ENCODE data around the gene YARS2. TPM values are rescaled to one million over a fixed set of nuclear protein-coding genes. Genes with fewer than 3 reads are reported as not detected.

Gene YARS2
- polyA plus RNA-seq, 2 of the 4 experiments (the other 2 are of a cell fraction) = 23.3 to 43.2 TPM

DNA sequence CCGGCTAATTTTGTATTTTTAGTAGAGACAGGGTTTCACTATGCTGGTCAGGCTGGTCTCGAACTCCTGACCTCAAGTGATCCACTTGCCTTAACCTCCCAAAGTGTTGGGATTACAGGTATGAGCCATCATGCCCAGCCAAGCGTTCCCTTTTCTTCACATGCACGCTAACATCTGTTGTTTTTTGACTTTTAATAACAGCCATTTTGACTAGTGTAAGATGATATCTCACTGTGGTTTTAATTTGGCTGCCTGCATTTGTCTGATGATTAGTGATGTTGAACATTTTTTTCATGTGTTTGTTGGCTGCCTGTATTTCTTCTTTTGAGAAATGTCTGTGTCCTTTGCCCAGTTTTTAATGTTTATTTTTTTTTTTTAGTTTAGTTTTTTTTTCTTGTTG, 10.2 kb upstream of the YARS2 start:
- Histone ChIP-seq H3K4me1 (no peaks in the 10 kb centered on the region), H3K9me3 (no peaks in the 10 kb centered on the region), H3K4me3 (no peak overlapping the region), H3K27ac (no peak overlapping the region), H3K4me2 (no peak overlapping the region)
- FAIRE-seq (no peak), ATAC-seq (no peak), DNase-seq (ENCODE audit: low read depth in 1 of 2, low spot score in 1 of 2) (no peak)
- ChIA-PET POLR2A (no interaction called here), CTCF (interaction anchor here (2.2 kb wide), 1 partner anchor 10 kb away, joined by 14 read pairs; the partner anchor contains the start of gene YARS2)
- 30% methylated on average over 4 of the region's 4 CpGs for WGBS (ENCODE audit: missing lambda C conversion rate)
- TF ChIP-seq RARB (CRISPR knock-in tag; IDR thresholded peaks at IDR 0.05) = no peak
- no peak for TF ChIP-seq SREBF2 (IDR thresholded peaks at IDR 0.05)
- no peak for TF ChIP-seq NPAS2 (CRISPR knock-in tag; IDR thresholded peaks at IDR 0.05; ENCODE audit: borderline replicate concordance)
- TF ChIP-seq, protein P1, sequence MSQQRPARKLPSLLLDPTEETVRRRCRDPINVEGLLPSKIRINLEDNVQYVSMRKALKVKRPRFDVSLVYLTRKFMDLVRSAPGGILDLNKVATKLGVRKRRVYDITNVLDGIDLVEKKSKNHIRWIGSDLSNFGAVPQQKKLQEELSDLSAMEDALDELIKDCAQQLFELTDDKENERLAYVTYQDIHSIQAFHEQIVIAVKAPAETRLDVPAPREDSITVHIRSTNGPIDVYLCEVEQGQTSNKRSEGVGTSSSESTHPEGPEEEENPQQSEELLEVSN (IDR thresholded peaks at IDR 0.05; ENCODE audit: borderline replicate concordance, low read depth) = no peak
- TF ChIP-seq, protein P2, sequence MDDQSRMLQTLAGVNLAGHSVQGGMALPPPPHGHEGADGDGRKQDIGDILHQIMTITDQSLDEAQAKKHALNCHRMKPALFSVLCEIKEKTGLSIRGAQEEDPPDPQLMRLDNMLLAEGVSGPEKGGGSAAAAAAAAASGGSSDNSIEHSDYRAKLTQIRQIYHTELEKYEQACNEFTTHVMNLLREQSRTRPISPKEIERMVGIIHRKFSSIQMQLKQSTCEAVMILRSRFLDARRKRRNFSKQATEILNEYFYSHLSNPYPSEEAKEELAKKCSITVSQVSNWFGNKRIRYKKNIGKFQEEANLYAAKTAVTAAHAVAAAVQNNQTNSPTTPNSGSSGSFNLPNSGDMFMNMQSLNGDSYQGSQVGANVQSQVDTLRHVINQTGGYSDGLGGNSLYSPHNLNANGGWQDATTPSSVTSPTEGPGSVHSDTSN (IDR thresholded peaks at IDR 0.05) = no peak

DNA sequence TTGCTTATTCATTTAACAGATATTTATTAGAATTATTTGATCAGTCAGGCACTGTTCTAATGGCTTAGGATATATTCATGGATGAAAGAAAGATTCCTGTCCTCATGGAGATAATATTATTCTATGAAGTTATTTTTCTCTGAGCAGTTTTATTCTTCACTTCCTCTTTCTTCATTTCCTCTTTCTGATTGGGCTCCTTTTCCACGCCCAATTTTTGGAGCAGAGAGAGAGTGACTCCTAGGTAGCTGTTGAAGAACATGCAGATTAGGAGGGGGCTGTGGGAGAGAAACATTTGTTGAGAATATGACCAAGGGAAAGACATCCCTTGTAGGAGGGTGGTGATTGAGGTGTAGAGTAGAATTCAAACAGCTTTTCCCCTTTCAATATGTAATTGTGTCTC, 6.0 kb upstream of the YARS2 start:
- Histone ChIP-seq H3K4me1 (peaks cover under 1% of the 10 kb centered on the region; the same call in 2 of the 3 replicates), H3K27ac (no peak overlapping the region), H3K4me2 (no peak overlapping the region), H3K4me3 (no peak overlapping the region), H3K9me3 (no peaks in the 10 kb centered on the region)
- DNase-seq (ENCODE audit: low read depth in 1 of 2, low spot score in 1 of 2) = no peak
- 3% methylated on average over 1 of the region's 1 CpG for WGBS (ENCODE audit: missing lambda C conversion rate)
- POLR2A ChIA-PET = no interaction called here
- TF ChIP-seq RNF2 (IDR thresholded peaks at IDR 0.05; ENCODE audit: borderline replicate concordance, low read depth) (no peak), FOXS1 (CRISPR knock-in tag; IDR thresholded peaks at IDR 0.05) (no peak)
- TF ChIP-seq, protein P2 (IDR thresholded peaks at IDR 0.05) = no peak
- CTCF ChIA-PET = no interaction called here
- FAIRE-seq = no peak
- ATAC-seq = no peak

DNA sequence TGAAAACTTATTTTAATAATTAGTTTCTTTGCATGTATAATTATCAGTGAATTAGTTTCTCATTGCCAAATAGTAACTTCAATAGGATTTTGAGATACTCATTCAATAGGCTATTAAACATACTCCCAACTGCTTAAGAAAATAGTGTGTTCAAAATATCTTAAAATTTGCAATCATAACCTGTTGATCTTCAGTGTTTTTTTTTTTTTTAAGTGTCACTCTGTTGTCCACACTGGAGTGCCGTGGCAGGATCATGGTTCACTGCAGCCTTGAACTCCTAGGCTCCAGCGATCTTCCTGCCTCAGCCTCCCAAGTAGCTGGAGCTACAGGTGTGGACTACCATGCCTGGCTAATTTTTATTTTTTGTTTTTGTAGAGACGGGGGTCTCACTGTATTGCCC, 1.5 kb upstream of the YARS2 start:
- WGBS (ENCODE audit: missing lambda C conversion rate) = 69% methylated on average over 3 of the region's 3 CpGs
- FAIRE-seq (no peak), ATAC-seq (no peak), DNase-seq (ENCODE audit: low read depth in 1 of 2, low spot score in 1 of 2) (no peak)
- Histone ChIP-seq H3K27ac (no peak overlapping the region), H3K9me3 (no peaks in the 10 kb centered on the region), H3K4me3 (no peak overlapping the region), H3K4me1 (peaks cover 13% of the 10 kb centered on the region), H3K4me2 (no peak overlapping the region)
- TF ChIP-seq HEYL (CRISPR knock-in tag; IDR thresholded peaks at IDR 0.05) (no peak), FOXS1 (CRISPR knock-in tag; IDR thresholded peaks at IDR 0.05) (no peak)
- ChIA-PET CTCF (interaction anchor here (0.6 to 4.8 kb wide), 10 partner anchors 10 to 1264 kb away, joined by 3 to 78 read pairs (median 4); partner anchors contain the start of gene ALG10), POLR2A (interaction anchor here (1.3 kb wide), 1 partner anchor 1265 kb away, joined by 3 read pairs; the partner anchor contains the start of gene ALG10)

DNA sequence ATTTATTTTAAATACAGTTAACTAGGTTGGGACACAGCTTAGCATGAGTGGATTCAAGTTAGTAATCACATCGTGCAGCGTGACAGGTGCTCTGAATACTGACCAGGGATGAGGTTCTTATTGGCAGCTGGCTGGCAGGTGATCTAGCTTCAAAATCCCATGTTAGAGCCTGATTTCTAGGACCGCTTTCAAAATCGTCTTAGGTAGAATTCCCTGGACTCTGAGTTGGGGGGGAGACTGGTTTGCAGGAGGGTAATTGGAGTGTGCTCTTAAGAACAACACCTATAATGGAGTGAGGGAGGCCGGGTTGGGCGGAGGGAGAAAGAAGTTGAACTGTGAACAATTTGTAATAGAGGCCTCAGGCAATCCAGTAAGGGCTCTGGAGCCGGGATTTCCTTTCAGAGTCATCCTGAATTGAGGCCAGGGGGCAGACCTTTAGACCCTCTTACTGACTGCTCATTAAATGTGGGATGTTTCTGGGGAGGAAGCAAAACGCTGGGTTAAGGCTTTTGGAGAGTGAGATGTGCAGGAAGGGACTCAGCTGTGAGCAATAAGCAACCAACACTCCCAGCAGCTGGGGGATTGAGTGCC, 874 bp upstream of the YARS2 start:
- Histone ChIP-seq H3K4me2 (peak overlapping the region; percentile 96), H3K27ac (peak overlapping the region in 1 of 2 experiments; percentile 96; a peak in 2 of 6 replicates), H3K4me1 (peaks cover 13% of the 10 kb centered on the region), H3K9me3 (no peaks in the 10 kb centered on the region), H3K4me3 (peak overlapping the region; percentile 70; the same call in 1 of the 3 replicates)
- DNase-seq (ENCODE audit: low read depth in 1 of 2, low spot score in 1 of 2) (no peak), FAIRE-seq (no peak), ATAC-seq (no peak; a peak in 2 of 6 replicates)
- peak in 1 of 2 experiments; percentile 5; a peak in 1 of 5 replicates for TF ChIP-seq RAD21 (conservative IDR thresholded peaks at IDR 0.05 in 1 of 2, IDR thresholded peaks at IDR 0.05 in 1 of 2)
- no peak for TF ChIP-seq MAZ (IDR thresholded peaks at IDR 0.05; ENCODE audit: borderline replicate concordance, low read depth, low read length)
- TF ChIP-seq, protein P3, sequence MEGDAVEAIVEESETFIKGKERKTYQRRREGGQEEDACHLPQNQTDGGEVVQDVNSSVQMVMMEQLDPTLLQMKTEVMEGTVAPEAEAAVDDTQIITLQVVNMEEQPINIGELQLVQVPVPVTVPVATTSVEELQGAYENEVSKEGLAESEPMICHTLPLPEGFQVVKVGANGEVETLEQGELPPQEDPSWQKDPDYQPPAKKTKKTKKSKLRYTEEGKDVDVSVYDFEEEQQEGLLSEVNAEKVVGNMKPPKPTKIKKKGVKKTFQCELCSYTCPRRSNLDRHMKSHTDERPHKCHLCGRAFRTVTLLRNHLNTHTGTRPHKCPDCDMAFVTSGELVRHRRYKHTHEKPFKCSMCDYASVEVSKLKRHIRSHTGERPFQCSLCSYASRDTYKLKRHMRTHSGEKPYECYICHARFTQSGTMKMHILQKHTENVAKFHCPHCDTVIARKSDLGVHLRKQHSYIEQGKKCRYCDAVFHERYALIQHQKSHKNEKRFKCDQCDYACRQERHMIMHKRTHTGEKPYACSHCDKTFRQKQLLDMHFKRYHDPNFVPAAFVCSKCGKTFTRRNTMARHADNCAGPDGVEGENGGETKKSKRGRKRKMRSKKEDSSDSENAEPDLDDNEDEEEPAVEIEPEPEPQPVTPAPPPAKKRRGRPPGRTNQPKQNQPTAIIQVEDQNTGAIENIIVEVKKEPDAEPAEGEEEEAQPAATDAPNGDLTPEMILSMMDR (IDR thresholded peaks at IDR 0.05) = peak; percentile 10; the same call in 1 of the 3 replicates
- WGBS (ENCODE audit: missing lambda C conversion rate) = 35% methylated on average over 8 of the region's 8 CpGs
- POLR2A ChIA-PET = interaction anchor here (2.4 to 2.6 kb wide), 2 partner anchors 300 to 1265 kb away, joined by 12 to 38 read pairs; partner anchors contain the start of gene ALG10
- CTCF ChIA-PET = interaction anchor here (0.6 to 4.8 kb wide), 42 partner anchors 8 to 1273 kb away, joined by 3 to 78 read pairs (median 4); partner anchors contain the start of genes ALG10, FGD4 and PKP2

Measured in A549 (cell line).